Measurements from ENCODE around the gene ATP6V0D1. TPM values are rescaled to one million over a fixed set of nuclear protein-coding genes. Genes with fewer than 3 reads are reported as not detected.

Gene ATP6V0D1
- total and polyA plus RNA-seq, 2 donors (not counting 1 experiment from before 2014, with no cell fraction given): 62.1 to 91.0 TPM

- H3K27me3 Mint-ChIP-seq: no peaks in the 10 kb centered on the region
- H3K27ac Mint-ChIP-seq: no peak overlapping the region
- no peak for ATAC-seq (ENCODE audit: low read depth)
- WGBS (ENCODE audit: insufficient coverage): 96% methylated on average over 10 of the region's 12 CpGs
- ChIA-PET CTCF (interaction anchor here (0.8 to 4.5 kb wide), 5 partner anchors 18 to 70 kb away, joined by 3 to 29 read pairs (median 18); no protein-coding TSS in a partner anchor), POLR2A (no interaction called here)
- Histone ChIP-seq H3K9ac (ENCODE audit: low read length) (no peak overlapping the region), H3K4me2 (replicated peaks; ENCODE audit: low read depth, low read length, poor library complexity, severe bottlenecking) (no peak overlapping the region), H3K4me1 (ENCODE audit: control insufficient read depth in 2 of 2, insufficient read depth in 2 of 2, low read length in 2 of 2) (no peaks in the 10 kb centered on the region), H3K36me3 (replicated peaks in 1 of 2; ENCODE audit: control extremely low read depth in 1 of 2, control insufficient read depth in 1 of 2, extremely low read depth in 1 of 2, insufficient read depth in 2 of 2, low read length in 1 of 2) (peaks cover 0 to 85% of the 10 kb centered on the region in 2 experiments), H3K9me3 (ENCODE audit: control extremely low read depth in 1 of 3, control insufficient read depth in 2 of 3, insufficient read depth in 1 of 3, low read length in 2 of 3) (peaks cover 0 to 2% (median 0%) of the 10 kb centered on the region in 3 donors), H3K79me2 (ENCODE audit: control insufficient read depth, insufficient read depth, low read length) (peaks cover 15% of the 10 kb centered on the region), H2AFZ (ENCODE audit: insufficient read depth, low read depth, low read length, poor library complexity, severe bottlenecking) (no peak overlapping the region), H3K27me3 (replicated peaks in 1 of 4; ENCODE audit: control extremely low read depth in 1 of 4, control insufficient read depth in 3 of 4, insufficient read depth in 4 of 4, low read length in 3 of 4) (no peaks in the 10 kb centered on the region), H3K4me3 (ENCODE audit: control extremely low read depth in 1 of 5, extremely low read depth in 1 of 5, insufficient read depth in 1 of 5, low read depth in 2 of 5, low read length in 4 of 5) (no peak overlapping the region), H3K27ac (ENCODE audit: low read length in 2 of 2) (no peak overlapping the region), H4K20me1 (ENCODE audit: control insufficient read depth, insufficient read depth, low read length, poor library complexity, severe bottlenecking) (peaks cover 83% of the 10 kb centered on the region)
- no peaks in the 10 kb centered on the region for H3K9me3 Mint-ChIP-seq (ENCODE audit: insufficient read depth)
- intact Hi-C loops (cut with micrococcal nuclease): no loop called here
- no peak for DNase-seq
- TF ChIP-seq CTCF (IDR thresholded peaks at IDR 0.05) (no peak), EZH2 (IDR thresholded peaks at IDR 0.05; ENCODE audit: borderline replicate concordance, insufficient read depth, low read depth, low read length, poor library complexity, severe bottlenecking) (no peak)
- H3K4me3 Mint-ChIP-seq: no peak overlapping the region
- no peaks in the 10 kb centered on the region for H3K4me1 Mint-ChIP-seq
These were observed 34.7 kb downstream of the ATP6V0D1 start for GRCh38 chr16:67445913-67446907.

- ATAC-seq (ENCODE audit: low read depth): no peak
- H3K27me3 ChIP-seq (replicated peaks in 1 of 4; ENCODE audit: control extremely low read depth in 1 of 4, control insufficient read depth in 3 of 4, insufficient read depth in 4 of 4, low read length in 3 of 4): no peaks in the 10 kb centered on the region
- H3K9ac ChIP-seq (ENCODE audit: low read length): no peak overlapping the region
- H3K9me3 ChIP-seq (ENCODE audit: control extremely low read depth in 1 of 3, control insufficient read depth in 2 of 3, insufficient read depth in 1 of 3, low read length in 2 of 3): peaks cover 0 to 2% (median 0%) of the 10 kb centered on the region in 3 donors
- intact Hi-C loops (cut with micrococcal nuclease): no loop called here
- ChIA-PET POLR2A (no interaction called here), CTCF (interaction anchor here (0.8 to 3.8 kb wide), 4 partner anchors 18 to 71 kb away, joined by 3 to 19 read pairs (median 12); no protein-coding TSS in a partner anchor)
- peaks cover 78% of the 10 kb centered on the region for H4K20me1 ChIP-seq (ENCODE audit: control insufficient read depth, insufficient read depth, low read length, poor library complexity, severe bottlenecking)
- no peak for DNase-seq
- TF ChIP-seq CTCF (IDR thresholded peaks at IDR 0.05) (no peak), EZH2 (IDR thresholded peaks at IDR 0.05; ENCODE audit: borderline replicate concordance, insufficient read depth, low read depth, low read length, poor library complexity, severe bottlenecking) (no peak)
- H3K9me3 Mint-ChIP-seq (ENCODE audit: insufficient read depth): no peaks in the 10 kb centered on the region
- WGBS (ENCODE audit: insufficient coverage): 100% methylated on average over 3 of the region's 3 CpGs
- H3K4me2 ChIP-seq (replicated peaks; ENCODE audit: low read depth, low read length, poor library complexity, severe bottlenecking): no peak overlapping the region
- no peak overlapping the region for H3K27ac ChIP-seq (ENCODE audit: low read length in 2 of 2)
- H3K4me1 Mint-ChIP-seq: no peaks in the 10 kb centered on the region
- no peak overlapping the region for H3K27ac Mint-ChIP-seq
- H3K27me3 Mint-ChIP-seq: no peaks in the 10 kb centered on the region
- no peak overlapping the region for H2AFZ ChIP-seq (ENCODE audit: insufficient read depth, low read depth, low read length, poor library complexity, severe bottlenecking)
- peaks cover 13% of the 10 kb centered on the region for H3K79me2 ChIP-seq (ENCODE audit: control insufficient read depth, insufficient read depth, low read length)
- H3K4me3 Mint-ChIP-seq: no peak overlapping the region
- H3K4me3 ChIP-seq (ENCODE audit: control extremely low read depth in 1 of 5, extremely low read depth in 1 of 5, insufficient read depth in 1 of 5, low read depth in 2 of 5, low read length in 4 of 5): no peak overlapping the region
- H3K4me1 ChIP-seq (ENCODE audit: control insufficient read depth in 2 of 2, insufficient read depth in 2 of 2, low read length in 2 of 2): no peaks in the 10 kb centered on the region
- peaks cover 0 to 85% of the 10 kb centered on the region in 2 experiments for H3K36me3 ChIP-seq (replicated peaks in 1 of 2; ENCODE audit: control extremely low read depth in 1 of 2, control insufficient read depth in 1 of 2, extremely low read depth in 1 of 2, insufficient read depth in 2 of 2, low read length in 1 of 2)
These were observed 35.5 kb downstream of the ATP6V0D1 start for GRCh38 chr16:67445441-67445912.
